ENCODE results near the gene GALP.
"Not testable (repeated sequence)": the region's sequence is repeated elsewhere in the genome, so short reads cannot be mapped to it uniquely, and the experiment has no call there.

GALP gene

DNA sequence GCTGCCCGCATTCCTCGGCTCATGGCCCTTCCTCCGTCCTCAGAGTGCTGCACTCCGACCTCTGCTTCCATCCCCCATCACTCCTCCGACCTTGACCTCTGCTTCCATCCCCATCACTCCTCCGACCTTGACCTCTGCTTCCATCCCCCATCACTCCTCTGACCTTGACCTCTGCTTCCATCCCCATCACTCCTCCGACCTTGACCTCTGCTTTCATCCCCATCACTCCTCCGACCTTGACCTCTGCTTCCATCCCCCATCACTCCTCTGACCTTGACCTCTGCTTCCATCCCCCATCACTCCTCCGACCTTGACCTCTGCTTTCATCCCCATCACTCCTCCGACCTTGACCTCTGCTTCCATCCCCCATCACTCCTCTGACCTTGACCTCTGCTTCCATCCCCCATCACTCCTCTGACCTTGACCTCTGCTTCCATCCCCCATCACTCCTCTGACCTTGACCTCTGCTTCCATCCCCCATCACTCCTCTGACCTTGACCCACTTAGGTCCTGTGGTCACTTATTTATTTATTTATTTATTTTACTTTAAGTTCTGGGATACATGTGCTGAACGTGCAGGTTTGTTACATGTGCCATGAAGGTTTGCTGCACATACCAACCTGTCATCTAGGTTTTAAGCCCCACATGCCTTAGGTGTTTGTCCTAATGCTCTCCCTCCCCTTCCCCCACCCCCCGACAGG, 26.7 kb upstream of the GALP start:
- FAIRE-seq: not testable (repeated sequence)

DNA sequence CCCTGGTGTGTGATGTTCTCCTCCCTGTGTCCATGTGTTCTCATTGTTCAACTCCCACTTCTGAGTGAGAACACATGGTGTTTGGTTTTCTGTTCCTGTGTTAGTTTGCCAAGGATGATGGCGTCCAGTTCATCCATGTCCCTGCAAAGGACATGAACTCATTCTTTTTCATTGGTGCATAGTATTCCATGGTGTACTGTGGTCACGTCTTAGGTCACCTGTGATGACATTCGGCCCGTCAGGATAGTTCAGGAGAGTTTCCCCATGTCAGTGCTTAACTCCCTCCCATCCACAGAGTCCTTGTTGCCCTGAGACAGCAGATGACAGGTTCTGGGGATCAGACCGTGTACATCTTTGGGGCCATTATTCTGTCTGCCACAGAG, 26.2 kb upstream of the GALP start:
- FAIRE-seq: no peak

GRCh38 chr19:56150358-56150757, 25.4 kb upstream of the GALP start:
- FAIRE-seq: no peak

DNA sequence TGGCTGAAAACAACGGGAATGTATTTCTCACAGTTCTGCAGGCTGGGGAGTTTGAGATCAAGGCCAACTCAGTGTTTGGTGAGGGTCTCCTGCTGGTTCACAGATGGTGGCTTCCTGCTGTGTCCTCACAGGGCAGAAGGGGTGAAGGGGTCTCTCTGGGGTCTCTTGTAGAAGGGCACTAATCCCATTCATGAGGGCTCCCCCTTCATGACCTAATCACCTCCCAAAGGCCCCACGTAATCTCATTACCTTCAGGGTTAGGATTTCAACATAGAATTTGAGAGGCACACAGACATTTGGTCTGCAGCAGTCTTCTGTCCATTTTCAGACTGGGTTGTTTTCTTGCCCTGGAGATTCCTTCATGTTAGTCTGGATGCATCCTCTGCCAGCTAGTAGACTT, 23.2 kb upstream of the GALP start:
- no peak for FAIRE-seq

DNA sequence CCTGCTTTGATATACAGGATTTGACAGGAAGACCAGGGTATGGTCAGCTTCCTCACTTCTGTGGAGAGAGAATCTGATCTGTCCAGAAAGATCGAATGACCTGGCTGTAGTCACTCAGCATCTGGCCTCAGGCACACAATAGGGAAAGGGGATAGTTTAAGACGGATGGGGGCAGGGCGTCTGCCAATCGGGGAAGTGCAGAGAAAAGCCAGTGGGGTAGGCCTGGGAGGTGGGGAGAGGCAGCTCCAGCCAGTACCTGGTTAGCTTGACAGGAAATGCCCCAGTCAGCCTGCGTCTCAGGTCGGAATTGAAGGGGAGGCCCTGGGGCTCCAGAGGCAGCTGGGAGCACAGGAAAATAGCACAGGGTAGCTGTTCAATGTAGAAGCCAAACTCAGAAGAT, 22.3 kb upstream of the GALP start:
- FAIRE-seq: no peak

DNA sequence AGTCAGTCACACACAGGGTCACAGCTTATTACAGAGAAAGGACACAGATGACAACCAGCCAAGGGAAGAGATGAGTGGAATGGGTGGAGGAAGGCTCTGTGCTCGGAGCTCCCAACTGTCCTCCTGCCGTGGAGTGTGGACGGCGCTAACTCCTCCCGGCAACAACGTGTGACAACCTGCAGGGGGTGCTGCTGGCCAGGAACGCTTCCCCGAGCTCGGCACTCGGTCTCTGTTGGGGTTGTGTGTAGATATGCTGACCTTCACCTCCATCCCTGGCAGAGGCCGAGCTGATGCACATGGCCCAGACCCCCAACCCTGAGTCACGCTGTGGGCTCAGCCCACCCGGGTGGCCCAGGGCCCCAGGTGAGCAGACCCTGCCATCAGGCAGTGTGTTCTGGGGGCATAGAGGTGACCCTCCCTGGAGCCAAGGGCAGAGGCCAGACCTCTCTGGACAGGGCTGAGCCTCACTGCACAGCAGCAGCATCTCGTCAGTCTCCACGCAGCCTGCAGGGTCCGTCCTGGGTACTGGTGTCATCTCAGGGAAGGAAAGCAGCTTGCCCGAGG, 20.6 kb upstream of the GALP start:
- no peak for FAIRE-seq

GRCh38 chr19:56156768-56157167, 19.0 kb upstream of the GALP start:
- no peak for FAIRE-seq

GRCh38 chr19:56158170-56158757, 17.5 kb upstream of the GALP start:
- FAIRE-seq: no peak

DNA sequence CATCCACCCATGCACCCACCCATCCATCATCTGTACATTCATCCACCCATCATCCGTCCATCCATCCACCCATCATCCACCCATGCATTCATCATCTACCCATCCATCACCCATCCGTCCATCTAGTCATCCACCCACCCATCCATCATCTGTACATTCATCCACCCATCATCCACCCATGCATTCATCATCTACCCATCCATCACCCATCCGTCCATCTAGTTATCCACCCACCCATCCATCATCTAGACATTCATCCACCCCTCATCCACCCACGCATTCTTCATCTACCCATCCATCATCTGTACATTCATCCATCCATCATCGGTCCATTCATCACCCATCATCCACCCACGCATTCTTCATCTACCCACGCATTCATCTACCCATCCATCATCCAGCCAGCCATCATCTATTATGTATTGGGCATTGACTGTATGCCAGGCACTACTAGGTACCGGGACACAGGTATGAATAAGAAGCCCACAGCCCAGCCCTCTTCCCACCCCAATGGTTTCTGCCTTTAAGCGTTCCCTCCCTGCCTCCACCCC, 16.7 kb upstream of the GALP start:
- FAIRE-seq: no peak

DNA sequence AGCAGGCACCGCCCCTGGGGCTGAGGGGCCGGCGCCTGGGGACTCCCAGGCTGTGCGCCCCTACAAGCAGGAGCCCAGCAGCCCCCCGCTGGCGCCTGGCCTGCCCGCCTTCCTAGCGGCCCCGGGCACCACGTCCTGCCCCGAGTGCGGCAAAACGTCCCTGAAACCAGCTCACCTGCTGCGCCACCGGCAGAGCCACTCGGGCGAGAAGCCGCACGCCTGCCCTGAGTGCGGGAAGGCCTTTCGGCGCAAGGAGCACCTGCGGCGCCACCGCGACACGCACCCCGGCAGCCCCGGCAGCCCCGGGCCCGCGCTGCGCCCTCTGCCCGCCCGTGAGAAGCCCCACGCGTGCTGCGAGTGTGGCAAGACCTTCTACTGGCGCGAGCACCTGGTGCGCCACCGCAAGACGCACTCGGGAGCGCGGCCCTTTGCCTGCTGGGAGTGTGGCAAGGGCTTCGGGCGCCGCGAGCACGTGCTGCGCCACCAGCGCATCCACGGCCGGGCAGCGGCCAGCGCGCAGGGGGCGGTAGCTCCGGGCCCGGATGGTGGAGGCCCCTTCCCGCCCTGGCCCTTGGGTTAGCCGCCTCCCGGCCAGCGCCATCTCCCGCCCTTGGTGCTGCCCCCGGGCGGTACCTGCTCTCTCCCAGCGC, 16.1 kb upstream of the GALP start:
- no peak for FAIRE-seq

DNA sequence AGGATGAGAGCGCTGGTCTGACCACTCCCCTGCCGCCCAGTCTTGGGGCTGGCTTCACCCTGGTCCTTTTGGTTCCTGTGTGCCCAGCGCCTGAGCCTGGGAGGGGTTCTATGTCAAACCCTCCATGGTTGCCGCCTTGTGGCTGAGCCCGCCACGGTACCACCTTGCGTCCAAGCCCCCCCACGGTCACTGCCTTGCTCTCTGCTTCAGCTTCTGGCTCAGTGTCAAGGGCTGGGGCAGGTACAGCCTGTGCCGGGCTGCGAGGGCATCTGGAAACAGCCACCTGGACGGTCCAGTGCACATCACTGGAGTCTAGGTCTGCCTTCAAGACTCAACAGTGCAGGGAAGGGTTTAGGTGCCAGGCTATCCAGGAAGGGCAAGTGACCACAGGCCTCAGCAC, 14.3 kb upstream of the GALP start:
- FAIRE-seq: no peak

GRCh38 chr19:56162258-56162657, 13.6 kb upstream of the GALP start:
- no peak for FAIRE-seq

- no peak for FAIRE-seq
These were observed 12.7 kb upstream of the GALP start for GRCh38 chr19:56163097-56163496.

DNA sequence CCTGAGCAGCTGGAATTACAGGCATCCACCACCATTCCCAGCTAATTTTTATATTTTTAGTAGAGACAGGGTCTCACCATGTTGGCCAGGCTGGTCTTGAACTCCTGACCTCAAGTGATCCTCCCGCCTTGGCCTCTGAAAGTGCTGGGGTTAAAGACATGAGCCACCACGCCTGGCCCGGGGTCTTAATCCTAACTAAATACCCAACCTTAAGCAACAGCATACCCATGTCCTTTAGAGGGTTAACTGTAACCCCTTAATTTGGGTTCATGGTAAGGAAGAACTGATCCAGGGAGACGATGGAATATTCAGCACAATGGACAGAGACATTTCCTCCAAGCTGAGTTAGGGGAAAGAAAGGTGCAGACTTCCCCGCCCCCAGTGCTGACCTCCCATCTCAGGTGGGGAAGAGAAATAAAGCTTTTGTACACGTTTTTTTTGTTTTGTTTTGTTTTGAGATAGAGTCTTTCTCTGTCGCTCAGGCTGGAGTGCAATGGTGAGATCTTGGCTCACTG, 8.7 kb upstream of the GALP start:
- FAIRE-seq: no peak

- no peak for FAIRE-seq
These were observed 5.5 kb upstream of the GALP start for GRCh38 chr19:56170261-56170660.

DNA sequence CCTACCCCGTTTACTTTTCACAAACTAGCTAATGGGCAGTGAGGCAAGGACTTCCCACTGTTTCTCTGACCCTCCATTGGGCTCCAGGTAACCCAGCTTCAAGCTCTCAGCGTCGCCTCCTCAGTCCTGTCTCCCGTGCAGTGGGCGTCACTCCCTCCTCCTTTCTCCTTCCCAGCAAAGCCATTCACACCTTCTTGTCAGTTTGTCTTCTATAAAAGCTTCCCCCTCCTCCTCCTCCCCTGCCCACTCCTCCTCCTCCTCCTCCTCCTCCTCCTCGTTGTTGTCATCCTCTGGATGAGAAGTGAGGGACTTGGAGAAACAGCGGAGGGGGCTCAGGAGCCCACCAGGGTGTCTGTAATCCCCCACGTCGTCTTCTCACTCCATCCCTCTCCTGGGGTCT, 1.7 kb upstream of the GALP start:
- FAIRE-seq: no peak

DNA sequence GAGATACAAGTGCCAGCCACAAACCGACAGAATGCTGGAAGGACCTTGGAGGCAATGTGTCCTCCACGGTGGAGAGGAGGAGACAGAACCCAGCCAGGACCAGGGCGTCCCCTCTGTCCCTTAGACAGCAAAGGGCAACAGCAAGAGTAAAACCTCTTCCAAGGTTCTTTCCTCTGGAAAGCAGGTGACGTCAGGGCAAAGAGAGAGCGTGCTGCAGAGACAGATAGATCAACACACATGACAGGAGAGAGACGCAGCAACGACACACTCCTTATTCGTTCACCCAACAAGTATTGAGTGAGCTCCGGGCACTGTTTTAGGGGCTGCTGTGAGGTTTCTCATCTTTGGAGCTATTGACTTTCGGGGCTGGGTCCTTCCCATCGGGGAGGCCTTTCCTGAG, 1.3 kb upstream of the GALP start:
- no peak for FAIRE-seq

DNA sequence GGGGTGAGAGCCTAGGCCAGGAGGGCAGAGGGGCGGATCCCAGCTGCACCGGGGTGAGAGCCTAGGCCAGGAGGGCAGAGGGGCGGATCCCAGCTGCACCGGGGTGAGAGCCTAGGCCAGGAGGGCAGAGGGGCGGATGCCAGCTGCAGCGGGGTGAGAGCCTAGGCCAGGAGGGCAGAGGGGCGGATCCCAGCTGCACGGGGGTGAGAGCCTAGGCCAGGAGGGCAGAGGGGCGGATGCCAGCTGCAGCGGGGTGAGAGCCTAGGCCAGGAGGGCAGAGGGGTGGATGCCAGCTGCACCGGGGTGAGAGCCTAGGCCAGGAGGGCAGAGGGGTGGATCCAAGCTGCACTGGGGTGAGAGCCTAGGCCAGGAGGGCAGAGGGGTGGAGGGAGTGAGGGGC, 502 bp downstream of the GALP start:
- not testable (repeated sequence) for FAIRE-seq

GRCh38 chr19:56176881-56177280, 1.1 kb downstream of the GALP start:
- no peak for FAIRE-seq

- no peak for FAIRE-seq
These were observed 1.9 kb downstream of the GALP start for GRCh38 chr19:56177564-56178243.

DNA sequence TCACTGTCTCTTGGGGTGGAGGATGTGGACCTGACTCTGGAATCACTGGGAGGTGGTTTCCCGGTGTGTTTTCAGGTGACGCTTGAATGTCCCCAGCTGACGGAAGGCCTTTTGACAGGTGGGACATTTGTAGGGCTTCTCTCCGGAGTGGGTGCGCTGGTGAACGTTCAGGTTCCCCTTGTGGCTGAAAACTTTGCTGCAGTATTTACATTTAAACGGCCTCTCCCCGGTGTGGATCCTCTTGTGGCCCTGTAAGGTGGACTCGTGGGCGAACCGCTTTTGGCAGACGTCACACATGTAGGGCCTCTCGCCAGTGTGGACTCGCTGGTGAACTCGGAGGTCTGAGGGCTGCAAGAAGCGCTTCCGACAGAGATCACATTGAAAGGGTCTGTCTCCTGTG, 14.0 kb downstream of the GALP start:
- no peak for FAIRE-seq

DNA sequence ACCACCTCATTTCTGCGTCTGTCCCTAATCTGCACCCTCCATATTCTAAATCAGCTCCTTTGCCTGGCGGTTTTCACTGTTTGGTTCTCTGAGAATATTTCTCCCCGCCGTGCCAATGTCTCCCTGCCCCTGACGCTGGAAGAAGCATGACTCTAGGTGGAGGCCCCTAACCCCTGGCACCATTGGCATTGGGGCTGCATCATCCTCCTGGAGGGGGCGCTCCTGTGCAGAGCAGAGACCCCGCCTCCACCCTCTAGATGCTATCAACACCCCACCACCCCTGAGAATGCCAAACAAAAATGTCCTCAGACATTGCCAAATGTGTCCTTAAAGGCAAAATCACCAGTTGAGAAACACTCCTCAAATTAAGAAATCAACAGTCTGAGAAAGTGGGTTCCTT, 15.3 kb downstream of the GALP start:
- FAIRE-seq: no peak

- no peak for FAIRE-seq
These were observed 15.9 kb downstream of the GALP start for GRCh38 chr19:56191711-56192110.

Data from A204.1 (cell line).